Esophagus muscularis mucosa (tissue), 4 donors: ENCODE data around the gene SERPINF2. TPM values are rescaled to one million over a fixed set of nuclear protein-coding genes. Genes with fewer than 3 reads are reported as not detected.
A peak's percentile ranks its signal among the peaks of the same experiment; 100 is the strongest.
"Not testable (repeated sequence)": the region's sequence is repeated elsewhere in the genome, so short reads cannot be mapped to it uniquely, and the experiment has no call there.

ENCODE experiments used
- DNase-seq: peaks from one replicate; pipeline ENCODE4 v3.0.0-alpha.2; 2017; ENCODE audit errors: extremely low spot score
- H3K27ac ChIP-seq, 4 donors: fragments of 200-600 bp; sonication (generic); replicated peaks in 1 of 4; 1 replicate in 3 of 4; 2 replicates in 1 of 4; pipeline ENCODE4 v1.5.1; 2016 to 2019; ENCODE audit warnings: mild to moderate bottlenecking in 1 of 4
- H3K27me3 ChIP-seq, 4 donors: fragments of 200-600 bp; sonication (generic); one replicate each; pipeline versions ENCODE4 v1.5.1 to v1.6.0; 2016 to 2019
- H3K36me3 ChIP-seq, 4 donors: fragments of 200-600 bp; sonication (generic); one replicate each; pipeline ENCODE4 v1.5.1; 2016 to 2019
- H3K4me1 ChIP-seq, 4 donors: fragments of 200-600 bp; sonication (generic); one replicate each; pipeline ENCODE4 v1.5.1; 2016 to 2019
- H3K4me3 ChIP-seq, 4 donors: fragments of 200-600 bp; sonication (generic); 1 replicate in 2 of 4; 2 replicates in 2 of 4; pipeline ENCODE4 v1.5.1; 2016 to 2019; ENCODE audit warnings: mild to moderate bottlenecking in 4 of 4, moderate library complexity in 1 of 4
- H3K9me3 ChIP-seq, 4 donors: fragments of 200-600 bp; sonication (generic); 1 replicate in 3 of 4; 2 replicates in 1 of 4; pipeline ENCODE4 v1.5.1; 2016 to 2019
- CTCF ChIP-seq, 3 experiments: fragments of 200-600 bp in 2 of 3; fragments of 450-650 bp in 1 of 3; sonication (generic) in 2 of 3; IDR thresholded peaks; one replicate each; pipeline ENCODE4 v1.5.1; 2017 to 2019; ENCODE audit warnings: antibody characterized with exemption in 3 of 3, mild to moderate bottlenecking in 2 of 3, moderate library complexity in 1 of 3
- EP300 ChIP-seq: sonication (generic); formaldehyde crosslinking; IDR thresholded peaks from one replicate; pipeline ENCODE4 v1.6.1; 2017; ENCODE audit warnings: antibody characterized with exemption
- POLR2A ChIP-seq: fragments of 450-650 bp; IDR thresholded peaks from one replicate; pipeline ENCODE4 v1.6.1; 2017; ENCODE audit warnings: antibody characterized with exemption, moderate library complexity, mild to moderate bottlenecking, low read depth
- POLR2AphosphoS5 ChIP-seq, 2 donors: sonication (generic); formaldehyde crosslinking; IDR thresholded peaks; one replicate each; pipeline ENCODE4 v1.6.1; 2017; ENCODE audit warnings: antibody characterized with exemption in 2 of 2
- WGBS: methylation state at CpG from one replicate; pipeline ENCODE4 v1.1.5; 2018; 5-methylcytosine and 5-hydroxymethylcytosine counted together
- intact Hi-C: fragments of 100-400 bp; cut with DNase I; formaldehyde crosslinking; loops from one replicate; pipeline ENCODE4 v1.15.1; 2023
- total RNA-seq, 4 donors: library from RNA; depleted of rRNA; stranded (reverse); fragments of >200 nt; gene quantifications; one replicate each; pipeline versions ENCODE4 v1.1.0 to v1.2.1, GENCODE V29; 2016

The SERPINF2 gene
- total RNA-seq, 4 donors from 2014 or later: 2.4 to 7.5 (median 3.4) TPM

- H3K27me3 ChIP-seq: peaks cover 0 to 47% (median 0%) of the 10 kb centered on the region in 4 donors
- no peaks in the 10 kb centered on the region for H3K9me3 ChIP-seq
- intact Hi-C loops: no loop called here
- TF ChIP-seq POLR2AphosphoS5 (IDR thresholded peaks at IDR 0.05) (no peak), POLR2A (no peak), EP300 (no peak), CTCF (IDR thresholded peaks at IDR 0.05) (no peak)
- no peak for DNase-seq
- peak overlapping the region; percentile 28 to 48 (median 40) for H3K27ac ChIP-seq
- H3K4me1 ChIP-seq: peaks cover 20 to 48% (median 42%) of the 10 kb centered on the region in 4 donors
- WGBS: 83% methylated on average over 12 of the region's 12 CpGs
- H3K36me3 ChIP-seq: peaks cover 0 to 7% (median 5%) of the 10 kb centered on the region in 4 donors
- H3K4me3 ChIP-seq: no peak overlapping the region
Observed at GRCh38 chr17:1767358-1767757, 24.7 kb downstream of the SERPINF2 start.

GRCh38 chr17:1769822-1770477 lies 27.3 kb downstream of the SERPINF2 start:
- 46% methylated on average over 3 of the region's 21 CpGs for WGBS
- no peak for DNase-seq
- no peak overlapping the region for H3K4me3 ChIP-seq
- intact Hi-C loops: no loop called here
- peaks cover 0 to 47% (median 0%) of the 10 kb centered on the region in 4 donors for H3K27me3 ChIP-seq
- no peak overlapping the region for H3K27ac ChIP-seq
- no peaks in the 10 kb centered on the region for H3K9me3 ChIP-seq
- no peak for TF ChIP-seq EP300
- no peak for TF ChIP-seq CTCF (IDR thresholded peaks at IDR 0.05)
- TF ChIP-seq POLR2AphosphoS5 (IDR thresholded peaks at IDR 0.05): no peak
- no peak for TF ChIP-seq POLR2A
- H3K36me3 ChIP-seq: peaks cover 0 to 13% (median 7%) of the 10 kb centered on the region in 4 donors
- H3K4me1 ChIP-seq: peaks cover 9 to 44% (median 34%) of the 10 kb centered on the region in 4 donors

- H3K4me3 ChIP-seq, DNase-seq, intact Hi-C loops, H3K9me3 ChIP-seq: not testable (repeated sequence)
- 83% methylated on average over 12 of the region's 12 CpGs for WGBS
- TF ChIP-seq POLR2AphosphoS5 (IDR thresholded peaks at IDR 0.05): peak in 1 of 2 donors; percentile 29
- Histone ChIP-seq H3K36me3 (peaks cover 4 to 42% (median 34%) of the 10 kb centered on the region in 4 donors), H3K27me3 (peaks cover 0 to 18% (median 0%) of the 10 kb centered on the region in 4 donors), H3K4me1 (peaks cover 4 to 23% (median 13%) of the 10 kb centered on the region in 4 donors), H3K27ac (peak overlapping the region; percentile 52 to 63 (median 62))
Observed at GRCh38 chr17:1773000-1773695, 30.5 kb downstream of the SERPINF2 start.

- peak overlapping the region; percentile 52 to 63 (median 62) for H3K27ac ChIP-seq
- peaks cover 7 to 48% (median 40%) of the 10 kb centered on the region in 4 donors for H3K36me3 ChIP-seq
- H3K9me3 ChIP-seq: no peaks in the 10 kb centered on the region
- H3K4me3 ChIP-seq: no peak overlapping the region
- 39% methylated on average over 7 of the region's 7 CpGs for WGBS
- H3K4me1 ChIP-seq: peaks cover 4 to 25% (median 14%) of the 10 kb centered on the region in 4 donors
- peaks cover 0 to 12% (median 0%) of the 10 kb centered on the region in 4 donors for H3K27me3 ChIP-seq
- no peak for DNase-seq
- intact Hi-C loops: no loop called here
- no peak for TF ChIP-seq POLR2A
- no peak for TF ChIP-seq EP300
- TF ChIP-seq POLR2AphosphoS5 (IDR thresholded peaks at IDR 0.05): peak in 1 of 2 donors; percentile 19
- TF ChIP-seq CTCF (IDR thresholded peaks at IDR 0.05): no peak
Observed at GRCh38 chr17:1773696-1774181, 31.1 kb downstream of the SERPINF2 start.
